Occipital lobe (tissue), 2 donors: Measurements from ENCODE around the gene SPATA32. TPM values are rescaled to one million over a fixed set of nuclear protein-coding genes. Genes with fewer than 3 reads are reported as not detected.

Source experiments
- DNase-seq: peaks from one replicate; lab custom pipeline; 2025; lab: John Stamatoyannopoulos, UW
- total RNA-seq: library from RNA; depleted of rRNA; stranded (reverse); fragments of >200 nt; gene quantifications from one replicate; pipeline ENCODE4 v1.2.3, GENCODE V29; 2014

The SPATA32 gene
- total RNA-seq, 1 donor from 2014 or later = not detected

DNA sequence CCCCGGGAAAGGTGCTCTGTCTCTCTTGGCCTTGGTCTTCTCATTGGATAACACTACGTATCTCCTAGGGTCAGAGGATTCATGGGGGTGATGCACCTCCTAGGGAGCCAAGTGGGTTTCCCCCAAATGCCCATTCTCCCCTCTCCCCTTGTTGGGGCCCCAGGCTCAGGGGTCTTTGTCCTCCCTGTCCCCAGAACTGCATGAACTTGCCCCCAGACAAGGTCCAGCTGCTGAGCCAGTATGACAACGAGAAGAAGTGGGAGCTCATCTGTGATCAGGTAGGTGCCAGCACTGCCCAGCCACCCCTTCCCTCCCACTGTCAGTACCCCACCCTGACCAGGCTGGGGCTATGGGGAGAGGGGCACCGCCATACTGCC is 31.5 kb downstream of the SPATA32 start:
- DNase-seq = no peak

DNA sequence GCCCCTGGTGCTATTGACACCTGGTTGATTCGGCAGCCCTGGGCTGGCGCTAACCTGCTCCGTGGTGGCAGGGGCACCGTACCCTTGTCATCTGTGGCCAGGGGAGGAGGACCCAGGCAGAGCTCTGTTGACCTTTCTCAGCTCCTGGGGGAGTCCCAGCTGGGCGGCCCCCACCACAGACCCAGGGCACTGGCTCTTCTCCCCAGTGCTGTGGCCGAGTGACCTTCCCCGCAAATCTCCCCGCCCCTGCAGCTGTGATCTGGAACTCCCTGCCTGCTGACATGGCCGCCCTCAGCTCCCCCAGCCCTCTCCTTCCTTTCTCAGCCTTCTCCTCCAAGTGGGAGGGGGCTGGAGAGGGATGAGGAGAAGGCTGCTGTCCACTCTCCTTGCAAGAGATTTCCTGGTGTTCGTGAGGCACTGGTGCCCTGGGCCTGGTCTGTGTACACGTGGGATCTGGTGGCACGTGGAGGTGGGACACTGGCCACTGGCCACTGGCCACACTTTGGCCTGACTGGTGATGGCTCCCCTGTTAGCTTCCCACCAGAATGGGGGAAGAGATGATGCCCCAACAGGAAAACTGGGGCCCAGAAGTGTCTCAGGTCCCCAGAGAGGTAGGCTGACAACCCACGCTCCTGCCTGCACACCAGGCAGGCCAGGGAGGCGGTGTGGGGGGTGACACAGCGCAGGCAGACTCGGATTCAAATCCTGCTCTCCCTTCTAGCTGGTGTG is 32.0 kb downstream of the SPATA32 start:
- DNase-seq = no peak

DNA sequence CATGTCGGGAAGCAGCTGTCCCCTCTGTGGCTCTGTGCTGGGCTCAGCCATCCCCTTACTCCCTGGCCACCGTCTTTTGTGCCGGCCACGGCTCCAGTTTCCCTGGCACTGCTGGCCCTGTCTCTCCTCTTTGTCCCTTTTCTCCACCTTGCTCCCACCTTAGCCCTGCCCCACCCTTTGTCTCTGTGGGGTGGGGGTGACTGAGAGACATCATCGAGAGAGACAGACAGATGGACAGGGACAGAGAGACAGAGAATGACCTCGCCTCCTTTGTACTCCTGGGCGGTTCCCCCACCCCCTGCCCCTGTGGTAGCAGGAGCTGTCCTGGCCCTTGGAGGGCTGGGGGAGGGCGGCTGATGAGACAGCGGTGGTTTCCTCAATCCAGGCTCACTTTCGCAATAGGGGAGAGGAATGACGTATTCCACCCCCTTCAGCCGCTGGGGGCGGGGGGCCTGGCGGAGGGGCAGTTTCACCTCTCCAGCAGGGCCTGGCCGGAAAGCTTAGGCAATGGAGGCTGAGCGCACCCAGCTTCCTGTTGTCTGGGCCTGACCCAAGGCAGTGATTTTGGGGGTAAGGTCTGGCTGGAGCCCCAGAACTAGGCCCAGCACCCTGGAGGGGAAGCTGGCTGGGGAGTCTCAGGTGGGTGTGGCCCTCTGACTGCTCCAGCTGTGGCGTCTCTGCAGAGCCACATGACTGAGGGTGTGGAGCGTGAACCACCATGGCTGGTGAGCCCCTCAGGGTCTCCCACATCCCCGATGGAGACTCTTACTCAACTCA is 32.9 kb downstream of the SPATA32 start:
- DNase-seq = no peak

DNA sequence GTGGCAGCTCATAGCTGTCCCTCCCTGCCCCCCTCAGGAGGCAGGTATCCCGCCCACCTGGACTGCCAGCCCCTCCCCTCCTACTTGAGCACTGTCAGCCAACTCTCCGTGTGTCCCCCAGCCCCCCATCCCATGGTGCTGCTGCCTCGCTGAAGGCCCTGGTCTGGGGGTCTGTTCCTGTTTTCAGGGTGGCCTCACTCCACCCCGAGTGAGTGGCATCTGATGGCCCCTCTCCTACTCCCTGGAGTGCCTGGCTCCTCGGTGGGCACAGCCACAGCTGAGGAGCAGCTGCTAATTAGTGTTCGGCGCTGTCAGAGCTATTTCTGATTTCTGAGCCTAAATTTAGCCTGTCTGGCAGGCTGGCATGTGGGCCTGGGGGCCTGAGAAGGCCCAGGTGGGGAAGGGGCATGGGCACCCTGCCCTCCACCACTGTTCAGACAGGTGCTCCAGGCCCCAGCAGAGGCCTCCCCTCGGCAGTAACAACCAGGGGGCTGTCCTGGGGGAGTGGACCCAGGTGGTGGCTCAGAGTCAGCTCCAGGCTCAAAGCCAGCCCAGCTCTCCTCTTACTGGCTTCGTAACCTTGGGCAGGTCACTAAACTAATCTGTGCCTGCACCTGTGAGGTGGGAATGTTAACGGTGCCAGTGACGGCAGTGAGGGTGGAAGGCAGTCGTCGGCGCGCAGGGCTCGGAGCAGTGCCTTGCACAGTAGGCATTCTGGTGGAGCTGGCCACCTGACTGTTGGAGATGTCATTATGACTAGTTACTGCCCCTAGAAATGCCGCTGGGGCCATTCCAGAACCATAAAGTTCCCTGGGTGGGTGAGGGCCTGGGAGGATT is 33.8 kb downstream of the SPATA32 start:
- no peak for DNase-seq

DNA sequence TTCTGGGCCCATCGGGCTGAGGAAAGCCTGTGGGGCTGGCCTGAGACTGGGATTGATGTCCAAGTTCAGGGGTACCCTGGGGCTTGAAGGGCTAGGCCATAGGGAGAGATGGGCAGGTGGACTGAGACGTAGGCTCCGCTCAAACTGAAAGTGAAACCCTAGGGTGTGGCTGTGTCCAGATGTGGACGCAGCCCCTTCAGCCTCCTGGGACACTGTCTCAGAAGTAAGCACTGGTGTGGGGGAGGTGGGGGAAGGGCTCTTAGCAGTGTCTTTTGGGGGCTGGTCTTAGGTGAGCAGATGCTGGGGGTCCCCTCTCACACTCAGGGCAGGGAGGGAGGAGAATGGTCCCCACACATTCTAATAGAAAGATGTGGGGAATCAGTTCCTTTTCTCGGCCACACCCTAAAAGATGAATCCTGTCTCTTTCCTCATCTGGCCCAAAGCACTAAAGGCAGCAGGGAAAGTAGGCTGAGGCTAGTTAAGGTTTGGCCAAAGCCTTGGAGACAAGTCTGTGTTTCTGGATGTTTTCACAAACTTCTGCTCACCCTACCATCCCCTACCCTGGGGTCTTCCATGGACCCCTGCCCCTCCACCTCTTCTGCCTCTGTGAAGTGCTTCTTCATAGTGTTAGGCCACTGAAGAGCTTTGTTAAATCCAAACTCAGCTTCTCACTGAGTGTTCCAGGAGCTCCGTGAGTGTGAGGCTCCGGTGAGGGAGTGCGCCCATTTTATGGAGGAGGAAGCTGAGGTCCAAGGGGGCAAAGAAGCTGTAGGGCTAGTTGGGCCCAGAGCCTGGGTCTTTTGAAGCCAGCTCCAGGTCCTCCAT is 34.6 kb downstream of the SPATA32 start:
- no peak for DNase-seq

DNA sequence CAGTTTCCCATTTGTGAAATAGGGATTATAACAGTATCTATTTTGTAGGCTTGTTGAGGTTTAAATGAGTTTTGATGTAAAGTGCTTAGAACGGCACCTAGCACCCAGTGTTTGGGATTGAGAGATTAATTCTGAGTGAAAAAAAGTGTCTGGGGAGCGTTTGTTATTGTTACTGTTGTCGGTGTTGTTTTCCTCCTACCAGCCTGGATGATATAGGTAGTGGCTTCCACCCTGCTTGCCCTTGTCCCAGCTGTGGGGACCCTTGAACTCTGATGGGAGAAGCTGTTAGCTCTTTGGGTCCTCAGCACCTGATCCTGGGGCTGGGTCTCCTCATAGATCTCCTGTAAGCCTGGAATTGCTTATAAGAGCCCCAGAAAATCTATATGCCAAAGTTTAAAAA is 35.3 kb downstream of the SPATA32 start:
- DNase-seq = no peak

DNA sequence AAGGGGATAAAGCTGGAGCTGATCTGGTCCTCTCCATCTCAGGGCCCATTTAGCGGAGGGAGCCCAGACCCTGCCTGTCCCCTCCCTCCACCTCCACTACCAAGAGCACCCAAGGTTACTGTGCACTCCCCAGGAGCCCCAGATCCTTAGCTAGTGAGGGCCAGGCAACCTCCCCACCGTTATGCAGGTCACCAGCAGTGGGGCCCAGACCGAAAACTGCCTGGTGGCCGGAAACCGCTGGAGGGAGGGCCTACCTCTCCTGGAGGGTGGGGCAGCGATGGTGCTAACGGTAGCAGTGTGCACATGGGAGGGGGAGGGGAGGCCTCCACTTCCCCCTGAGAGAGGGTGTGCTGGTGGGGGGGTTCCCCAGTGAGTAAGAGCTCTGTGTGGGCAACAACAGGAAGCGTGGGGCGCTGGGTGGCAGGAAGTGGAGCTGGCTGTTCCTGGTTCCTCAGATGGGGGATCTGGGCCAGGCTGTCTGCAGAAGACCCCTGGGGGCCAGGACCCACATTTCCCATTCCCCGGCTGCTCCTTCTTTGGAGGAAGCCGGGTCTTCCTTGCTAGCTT is 35.8 kb downstream of the SPATA32 start:
- no peak for DNase-seq

DNA sequence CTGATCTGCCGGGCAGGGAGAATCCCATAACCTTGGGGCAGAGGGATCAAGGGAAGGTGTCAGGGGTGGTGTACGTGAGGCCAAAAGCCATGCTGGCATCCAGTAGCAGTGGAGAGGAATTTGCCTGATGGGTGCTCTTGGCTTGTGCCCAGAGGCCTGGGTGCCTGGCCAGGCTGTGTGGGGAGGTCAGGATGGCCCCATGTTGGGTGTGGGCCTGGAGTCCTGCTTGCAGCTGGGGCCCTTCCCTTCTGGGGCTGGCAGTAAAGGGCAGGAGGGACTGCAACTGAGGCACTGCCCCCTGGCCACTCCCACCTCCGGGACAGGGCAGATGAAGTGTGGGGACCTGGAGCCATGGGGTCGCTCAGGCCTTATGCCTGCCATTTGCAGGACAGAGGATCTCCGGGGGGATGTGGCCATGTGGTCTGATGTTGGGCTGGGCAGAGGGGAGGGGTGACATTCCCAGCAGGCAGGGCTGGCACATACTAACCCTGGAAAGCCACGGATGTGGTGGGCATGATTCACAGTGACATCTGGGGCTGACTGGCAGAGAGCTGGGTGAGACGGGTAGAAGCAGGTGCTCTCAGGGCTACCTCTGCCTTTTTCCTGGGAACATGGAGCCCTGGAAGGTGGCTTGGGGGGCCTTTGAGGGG is 36.7 kb downstream of the SPATA32 start:
- DNase-seq = no peak

DNA sequence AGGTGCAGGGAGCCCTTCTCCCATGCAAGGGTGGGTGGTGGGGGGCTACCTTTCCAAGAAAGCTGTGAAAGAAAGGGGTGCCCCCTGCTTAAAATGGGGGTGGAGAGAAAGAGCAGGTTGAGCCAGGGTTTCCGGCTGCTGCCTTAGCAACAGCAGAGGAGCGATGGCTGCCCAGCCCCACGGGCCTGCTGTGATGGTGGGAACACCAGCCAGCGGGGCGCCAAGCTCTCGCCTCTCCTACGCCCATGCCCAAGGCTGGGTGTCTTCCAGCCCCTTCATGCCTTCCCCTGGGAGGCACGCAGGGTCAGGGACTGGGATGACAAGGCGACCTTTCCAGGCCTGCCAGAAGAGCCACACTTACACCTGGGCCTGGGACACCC is 37.2 kb downstream of the SPATA32 start:
- no peak for DNase-seq

DNA sequence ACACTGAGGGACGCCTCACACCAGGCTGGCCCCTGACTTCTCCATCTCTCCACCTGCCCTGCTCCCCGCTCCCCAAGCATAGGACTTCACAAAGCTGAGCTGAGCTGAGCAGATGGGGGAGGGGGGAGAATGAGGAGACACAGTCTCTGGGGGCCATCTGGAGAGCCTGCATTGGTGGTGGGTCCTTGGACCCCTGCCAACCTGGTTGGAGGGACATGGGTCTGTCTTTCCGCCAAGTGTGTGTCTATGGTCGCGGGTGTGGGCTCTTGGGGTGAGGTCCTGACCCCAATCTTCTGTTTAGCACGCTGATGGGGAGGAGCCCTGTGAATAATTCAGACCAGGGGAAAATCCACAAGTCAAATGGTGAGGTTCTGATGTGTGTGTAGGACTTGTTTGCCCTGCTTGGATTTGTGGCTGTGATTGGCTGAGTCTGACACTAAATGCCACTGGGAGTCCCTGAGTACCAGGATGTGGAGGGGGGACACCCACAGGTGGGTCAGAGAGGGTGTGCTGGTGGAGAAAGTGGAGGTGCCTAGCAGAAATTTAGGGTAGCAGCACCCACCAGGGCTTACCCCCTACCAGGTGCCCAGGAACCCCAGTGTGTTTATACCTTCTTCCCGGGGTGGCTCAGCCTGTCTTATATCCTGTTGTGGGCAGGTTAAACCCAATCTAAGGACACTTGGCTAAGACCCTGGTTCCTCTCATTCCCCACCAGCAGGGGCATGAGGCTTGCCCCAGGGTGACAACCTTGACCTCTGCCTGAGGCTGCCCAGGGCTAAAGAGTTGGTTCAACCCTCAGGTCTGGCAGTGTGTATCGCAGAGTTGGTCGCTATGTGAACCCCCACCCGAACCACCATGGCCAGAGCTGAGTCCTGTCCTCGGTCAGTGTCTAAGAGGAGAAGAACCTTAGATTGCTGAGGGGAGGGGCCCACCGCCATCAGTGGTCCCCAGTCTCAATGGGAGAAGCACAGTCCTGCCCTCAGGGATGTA is 38.1 kb downstream of the SPATA32 start:
- DNase-seq = no peak

DNA sequence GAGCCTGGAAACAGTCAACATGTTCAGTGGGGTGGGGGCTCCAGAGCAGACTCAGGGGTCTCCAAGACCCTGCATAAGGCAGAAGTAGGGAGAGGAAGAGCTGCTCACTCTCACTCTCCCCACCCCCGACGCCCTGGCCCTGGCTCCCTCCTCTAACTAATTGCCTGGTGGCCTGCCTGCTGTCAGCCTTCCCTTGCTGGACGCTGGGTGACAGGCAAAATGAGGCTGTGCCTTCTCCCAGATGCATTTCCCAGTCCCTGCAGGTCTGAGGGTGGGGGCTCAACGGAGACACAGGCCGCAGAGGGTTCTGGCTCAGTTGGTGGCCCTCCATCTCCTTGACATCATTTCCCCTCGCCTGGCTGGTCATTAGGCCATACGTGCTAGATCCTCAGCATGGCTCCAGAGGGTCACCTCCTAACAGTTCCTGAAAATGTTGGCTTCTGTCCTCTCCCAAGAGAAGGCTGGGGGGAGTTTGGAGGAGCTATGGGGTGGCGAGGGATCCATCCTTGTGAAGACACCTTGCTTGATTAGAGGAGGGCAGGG is 38.8 kb downstream of the SPATA32 start:
- DNase-seq = no peak

DNA sequence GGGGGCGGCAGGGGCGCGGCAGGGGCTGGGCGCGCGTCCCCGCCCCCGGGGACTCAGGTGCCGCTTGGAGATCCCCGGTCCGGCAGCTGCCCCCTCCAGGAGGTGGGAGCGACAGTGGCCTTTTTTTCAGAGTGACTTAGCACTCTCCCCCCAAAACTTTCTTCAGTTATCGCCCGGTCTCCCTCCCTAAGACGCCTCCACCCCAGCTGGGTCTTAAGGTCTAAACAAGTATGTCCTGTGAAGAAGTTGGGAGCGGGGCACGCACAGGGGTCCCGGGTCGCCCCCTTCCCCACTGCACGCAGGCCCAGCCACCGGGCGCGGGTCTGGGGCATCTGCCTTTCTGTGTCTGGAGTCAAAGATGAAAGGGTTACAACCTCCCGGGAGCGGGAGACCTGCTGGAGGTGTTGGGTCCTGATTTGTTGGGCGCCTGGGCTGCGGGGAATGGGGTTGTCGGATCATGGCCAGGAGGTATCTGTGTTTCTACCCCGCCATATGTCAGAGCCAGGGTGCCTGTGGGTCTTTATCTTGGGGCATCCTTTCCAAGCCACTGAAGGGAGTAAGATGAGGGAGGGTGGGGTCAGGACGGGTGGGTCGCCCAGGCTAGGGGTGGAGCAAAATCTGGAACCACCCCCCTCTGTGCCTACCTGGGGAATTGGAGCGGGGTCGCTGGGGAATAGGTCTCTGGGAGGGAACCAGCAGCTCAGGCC is 39.5 kb downstream of the SPATA32 start:
- DNase-seq = no peak

DNA sequence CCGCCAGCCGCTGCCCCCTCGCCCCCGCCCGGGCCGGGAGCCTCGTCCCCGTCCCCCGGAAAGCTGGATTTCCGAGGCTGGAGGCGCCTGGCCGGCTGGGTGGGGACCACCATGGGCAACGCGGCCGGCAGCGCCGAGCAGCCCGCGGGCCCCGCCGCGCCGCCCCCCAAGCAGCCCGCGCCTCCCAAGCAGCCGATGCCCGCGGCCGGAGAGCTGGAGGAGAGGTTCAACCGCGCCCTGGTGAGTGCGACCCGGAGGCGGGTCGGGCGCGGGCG is 39.9 kb downstream of the SPATA32 start:
- no peak for DNase-seq

DNA sequence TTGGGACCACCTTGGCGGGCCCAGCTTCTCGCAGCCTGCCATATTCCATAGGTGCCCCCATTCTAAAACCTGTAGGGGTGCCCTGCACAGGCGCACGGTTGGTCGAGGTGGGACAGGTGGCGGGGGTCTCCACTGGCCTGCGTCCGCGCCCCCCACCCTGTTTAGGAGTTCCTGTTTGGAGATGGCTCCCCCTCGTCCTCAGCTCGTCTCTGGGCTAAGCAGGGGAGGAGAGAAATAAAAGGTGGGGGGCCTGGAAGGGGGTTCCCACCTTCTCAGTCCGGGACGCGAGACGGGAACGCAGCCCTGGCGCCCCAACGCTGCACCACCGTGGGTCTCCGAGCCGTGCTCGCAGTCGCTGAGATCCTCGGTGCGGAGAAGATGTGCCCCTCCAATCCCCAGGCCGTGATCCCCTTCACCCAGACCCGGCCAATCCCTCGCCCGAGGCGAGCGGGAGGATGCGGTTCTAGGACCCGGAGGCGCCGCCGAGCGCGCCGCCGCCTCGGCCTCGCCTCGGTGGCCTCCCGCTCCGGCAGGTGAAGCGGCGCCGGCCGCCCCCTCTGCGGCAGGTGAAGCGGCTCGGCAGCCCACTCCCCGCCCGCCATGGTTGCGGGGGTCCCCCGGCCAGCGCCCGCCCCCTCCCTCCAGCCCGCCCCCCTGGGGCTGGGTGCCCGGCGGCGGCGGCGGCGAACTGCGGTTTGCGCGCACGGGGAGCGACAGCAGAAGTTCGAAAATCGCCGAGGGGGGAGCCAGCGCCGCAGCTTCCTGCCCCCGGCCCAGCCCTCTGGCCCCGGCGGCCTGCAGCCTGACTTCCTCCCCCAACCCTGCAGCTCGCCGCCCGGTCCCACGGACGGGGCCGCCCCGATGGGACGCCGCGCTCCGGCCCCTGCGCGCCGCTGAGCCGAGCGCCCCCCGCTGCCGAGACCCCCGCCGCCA is 40.5 kb downstream of the SPATA32 start, which contains the start of gene FMNL1:
Gene FMNL1 (plus strand): TSS at position 805 of the 933 bp plus-strand sequence. CDS start 240 bp downstream, outside the sequence.
- DNase-seq = no peak

DNA sequence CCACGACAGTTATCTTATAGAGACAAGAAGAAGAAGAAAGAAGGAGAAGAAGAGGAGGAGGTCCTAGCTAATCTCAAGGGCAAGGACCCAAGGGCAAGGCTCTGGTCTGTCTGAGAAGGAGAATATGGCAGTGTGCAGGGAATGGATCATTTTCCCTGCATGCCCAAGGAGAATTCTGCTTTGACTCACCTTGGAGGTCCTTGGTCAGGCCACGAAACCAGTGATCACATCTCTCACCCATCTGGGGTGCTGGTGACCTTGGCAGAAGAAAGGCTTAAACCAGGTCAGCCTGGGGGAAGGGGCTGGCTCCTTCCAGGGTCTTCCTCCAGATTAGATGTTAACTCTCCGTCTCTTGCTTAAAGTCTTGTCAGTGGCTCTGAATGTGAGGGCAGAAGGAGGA is 41.8 kb downstream of the SPATA32 start:
- DNase-seq = no peak

DNA sequence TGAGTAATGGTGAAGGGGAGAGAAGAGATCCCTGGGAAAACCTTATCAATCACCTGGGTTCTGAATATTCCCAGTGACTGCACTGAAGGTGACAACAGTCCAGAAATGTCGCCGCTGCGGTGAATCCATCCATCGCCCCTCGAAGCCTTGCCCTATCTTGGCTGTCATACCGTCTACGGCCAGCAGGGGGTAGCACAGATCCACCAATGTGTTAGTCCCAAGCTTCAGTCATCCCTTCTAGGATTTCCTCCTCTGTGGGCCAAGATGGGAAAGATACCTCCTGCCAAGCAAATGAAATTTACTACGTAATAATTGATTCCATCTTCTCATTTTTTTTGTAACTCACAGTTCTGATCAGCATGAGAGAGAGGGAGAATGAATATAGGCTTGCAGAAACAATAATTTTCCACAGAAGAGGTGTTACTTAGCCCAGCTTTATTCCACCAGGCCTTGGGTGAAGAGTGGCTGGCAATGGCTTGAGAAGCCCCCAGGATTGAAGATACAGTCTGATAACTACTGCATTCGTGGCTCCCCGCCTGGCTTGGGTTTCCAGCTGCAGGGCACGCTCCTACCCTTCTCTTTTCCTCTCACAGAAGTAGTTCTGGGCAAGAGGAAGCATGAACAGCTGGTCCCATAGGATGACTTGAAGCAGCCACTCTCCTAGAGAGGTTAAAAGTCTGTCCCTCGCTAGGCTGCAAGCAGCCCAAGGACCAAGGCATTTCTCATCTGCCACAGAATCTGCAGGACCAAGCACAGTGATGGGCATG is 42.8 kb downstream of the SPATA32 start:
- peak; percentile 60 for DNase-seq
